Activated CD4-positive, CD25-positive, alpha-beta regulatory T cell treated with anti-CD3 and anti-CD28 coated beads, Interleukin-2, amount 50 U/mL, for 16 hours (primary cell): ENCODE measurements around the gene TNFRSF25.
"Not testable (repeated sequence)": the region's sequence is repeated elsewhere in the genome, so short reads cannot be mapped to it uniquely, and the experiment has no call there.

ENCODE experiments used
- DNase-seq: peaks from one replicate; pipeline ENCODE4 v3.0.0-alpha.2; 2020; ENCODE audit warnings: low read depth, low spot score

TNFRSF25 gene

DNA sequence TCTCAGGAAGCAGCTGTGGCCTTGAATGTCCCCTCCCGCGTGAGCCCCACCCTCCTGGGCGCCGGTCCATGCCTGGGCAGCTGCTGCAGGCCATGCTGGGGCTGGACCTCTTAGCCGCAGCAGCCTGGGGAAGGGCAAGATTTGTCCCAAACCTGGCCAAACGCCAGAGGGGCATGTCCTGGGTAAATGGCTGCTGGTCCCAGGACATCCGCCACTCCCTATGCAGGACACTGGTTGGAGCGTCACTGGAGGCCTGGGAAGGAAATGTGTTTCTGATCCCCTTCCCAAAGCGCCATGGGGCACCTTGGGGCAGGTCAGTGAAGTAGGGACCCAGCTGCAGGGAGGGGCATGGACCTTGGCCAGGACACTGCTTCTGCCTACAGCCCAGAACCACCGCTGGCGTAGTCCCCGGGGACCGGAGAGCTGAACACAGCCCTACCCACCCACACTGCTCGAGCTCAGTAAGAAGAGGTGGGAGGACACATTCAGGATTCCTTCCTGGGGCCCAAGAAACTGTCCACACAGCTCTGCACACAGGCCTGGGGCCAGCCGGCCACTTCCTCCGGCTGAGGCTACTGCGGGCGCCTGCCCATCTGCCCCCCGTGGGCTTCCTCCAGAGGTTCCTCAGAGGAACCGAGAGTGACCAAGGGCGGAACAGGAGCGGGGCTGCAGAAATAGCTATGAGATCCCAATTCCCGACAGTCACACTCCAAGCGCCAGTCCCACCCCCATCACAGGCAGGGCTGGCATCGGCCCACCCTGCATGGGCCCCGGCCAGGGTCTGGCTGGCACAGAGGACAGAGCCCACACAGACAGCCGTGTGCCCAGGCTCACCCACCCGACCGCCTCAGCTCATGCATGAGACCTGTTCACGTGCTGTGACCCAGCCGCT is 36.3 kb upstream of the TNFRSF25 start:
- DNase-seq: no peak

- DNase-seq: no peak
Measured at GRCh38 chr1:6501279-6501813, 35.4 kb upstream of the TNFRSF25 start.

- DNase-seq: no peak
Measured at GRCh38 chr1:6500544-6501278, 34.7 kb upstream of the TNFRSF25 start.

DNA sequence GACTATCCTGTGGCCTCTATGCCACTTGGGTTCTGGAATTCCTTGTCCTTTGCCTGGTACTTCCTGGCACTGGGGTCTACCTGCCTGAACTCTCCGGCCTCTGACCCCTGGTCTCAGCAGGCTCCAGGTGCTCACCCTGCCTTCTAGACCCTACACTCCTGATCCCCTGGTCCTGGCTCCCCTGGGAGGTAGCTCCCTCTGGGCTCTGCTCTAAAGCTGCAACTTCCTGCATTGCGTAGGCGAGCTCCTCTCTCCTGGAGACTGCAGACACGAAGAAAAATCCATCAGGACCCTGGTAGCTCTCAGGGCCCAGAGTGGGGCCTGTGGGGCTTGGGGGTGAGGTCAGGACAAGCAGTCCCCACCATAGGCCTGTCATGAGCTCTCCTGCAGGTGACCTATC is 33.3 kb upstream of the TNFRSF25 start:
- DNase-seq: no peak

- no peak for DNase-seq
Measured at GRCh38 chr1:6498576-6499111, 32.7 kb upstream of the TNFRSF25 start.

DNA sequence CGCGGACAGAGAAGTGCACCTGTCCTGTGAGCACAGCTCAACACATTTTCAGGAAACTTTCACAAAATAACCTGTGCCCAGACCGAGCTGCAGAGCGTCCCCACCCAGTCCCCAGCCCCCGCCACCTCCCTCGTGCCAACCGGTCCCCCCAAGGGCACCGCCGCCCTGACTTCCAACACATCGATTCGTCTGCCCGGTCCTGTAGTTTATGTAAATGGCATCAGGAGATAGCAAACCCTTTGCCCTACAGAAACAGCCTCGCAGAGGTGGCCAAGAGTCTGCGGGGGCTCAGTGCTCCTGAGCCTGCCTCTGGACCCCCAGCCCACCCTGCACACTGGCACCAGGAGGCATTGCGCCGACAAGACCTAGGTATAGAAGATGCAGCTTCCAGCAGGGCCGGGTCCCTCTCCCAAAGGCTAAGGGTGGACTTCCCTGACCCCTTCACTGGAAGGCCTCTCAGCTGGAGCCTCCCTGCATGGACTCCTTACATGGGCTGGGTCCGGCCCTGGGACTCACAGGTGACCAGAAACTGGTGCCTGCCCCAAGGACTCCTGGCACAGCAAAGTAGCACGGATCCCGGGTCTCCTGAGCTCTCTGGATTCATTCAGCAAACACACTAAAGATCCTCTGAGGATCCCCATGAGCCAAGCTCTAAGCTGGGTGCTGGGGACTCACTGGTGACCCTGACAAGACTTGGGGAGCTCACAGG is 32.0 kb upstream of the TNFRSF25 start:
- DNase-seq: no peak

GRCh38 chr1:6497215-6497866 is 31.4 kb upstream of the TNFRSF25 start:
- DNase-seq: no peak

DNA sequence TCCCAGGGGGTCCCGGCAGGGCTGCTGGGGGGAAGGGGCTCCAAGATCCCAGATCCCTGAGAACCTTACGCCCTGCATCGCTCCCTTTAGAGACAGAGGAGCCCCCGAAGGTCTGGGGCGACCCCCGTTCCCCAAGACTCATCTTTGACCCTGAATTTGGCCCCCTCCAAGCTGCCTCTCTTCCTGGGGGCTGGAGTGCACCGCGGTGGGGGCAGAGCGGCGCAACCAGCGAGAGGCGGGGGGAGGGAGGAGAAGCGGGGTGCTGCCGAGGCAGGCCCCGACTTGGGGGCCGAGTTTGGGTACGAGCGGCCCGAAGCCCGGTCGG is 30.9 kb upstream of the TNFRSF25 start:
- no peak for DNase-seq

GRCh38 chr1:6496365-6496721 is 30.4 kb upstream of the TNFRSF25 start:
- no peak for DNase-seq

DNA sequence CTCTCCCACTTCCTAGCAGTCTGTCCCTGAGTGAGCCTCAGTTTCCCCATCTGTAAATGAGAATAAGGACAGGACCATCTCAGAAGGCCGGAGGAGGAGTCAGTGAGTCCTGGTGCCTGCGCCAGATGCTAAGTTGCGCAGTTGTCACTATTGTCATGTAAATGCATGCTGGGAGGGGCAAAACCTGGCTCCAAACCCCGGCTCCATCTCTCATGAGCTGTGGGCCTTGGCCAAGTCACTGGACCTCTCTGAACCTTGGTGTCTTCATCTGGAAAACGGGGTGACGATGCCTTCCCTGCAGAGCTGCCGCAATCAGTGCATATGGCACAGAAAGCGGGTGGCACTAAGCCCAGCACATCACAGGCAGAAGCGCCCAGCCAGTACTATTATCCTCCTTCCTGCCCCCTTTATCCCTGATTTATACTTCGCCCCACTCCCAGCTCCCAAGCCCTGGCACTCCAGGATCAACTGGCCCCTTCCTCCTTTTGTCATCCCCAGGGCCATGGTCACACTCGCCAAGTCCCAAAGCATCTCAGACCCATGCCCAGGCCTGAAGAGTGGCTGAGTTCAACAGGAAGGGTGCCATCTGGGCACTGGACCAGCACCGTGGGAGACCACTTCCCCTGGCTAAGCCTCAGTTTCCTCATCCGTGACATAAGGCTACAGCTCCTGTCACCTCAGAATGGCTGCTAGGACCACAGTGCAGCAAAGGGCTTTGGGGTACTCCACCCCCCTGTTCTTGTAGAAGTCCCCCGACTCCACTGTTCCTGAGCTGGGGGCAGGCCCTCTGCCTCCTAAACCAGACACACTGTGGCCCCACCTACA is 29.8 kb upstream of the TNFRSF25 start:
- no peak for DNase-seq

GRCh38 chr1:6495041-6495441 is 29.1 kb upstream of the TNFRSF25 start:
- no peak for DNase-seq

- no peak for DNase-seq
Measured at GRCh38 chr1:6494627-6495026, 28.7 kb upstream of the TNFRSF25 start.

- not testable (repeated sequence) for DNase-seq
Measured at GRCh38 chr1:6493834-6494223, 27.9 kb upstream of the TNFRSF25 start.

DNA sequence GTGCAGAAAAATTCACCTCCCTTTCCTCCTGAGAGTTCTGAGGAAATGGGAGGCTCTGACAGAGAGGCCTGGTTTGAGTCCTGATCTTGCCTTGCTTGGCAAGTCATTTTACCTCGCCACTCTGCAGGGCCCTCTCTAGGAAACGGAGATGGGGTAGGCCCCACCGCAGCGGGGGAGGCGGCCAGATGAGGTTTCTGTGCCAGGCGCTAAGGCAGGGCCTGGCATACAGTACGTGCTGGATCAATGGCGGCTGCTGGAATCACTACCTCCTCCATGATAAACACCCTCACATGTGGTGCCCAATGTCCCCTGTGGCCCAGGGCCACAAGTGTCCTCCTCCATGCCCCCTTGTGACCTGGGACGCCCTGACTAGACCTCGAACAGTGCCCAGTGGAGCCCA is 26.0 kb upstream of the TNFRSF25 start:
- no peak for DNase-seq

GRCh38 chr1:6491480-6491962 is 25.5 kb upstream of the TNFRSF25 start, which contains the start of gene PLEKHG5:
TSS of gene PLEKHG5 (minus strand) at chr1:6491667. CDS start at chr1:6477571, 14,096 bp downstream.
- DNase-seq: no peak

DNA sequence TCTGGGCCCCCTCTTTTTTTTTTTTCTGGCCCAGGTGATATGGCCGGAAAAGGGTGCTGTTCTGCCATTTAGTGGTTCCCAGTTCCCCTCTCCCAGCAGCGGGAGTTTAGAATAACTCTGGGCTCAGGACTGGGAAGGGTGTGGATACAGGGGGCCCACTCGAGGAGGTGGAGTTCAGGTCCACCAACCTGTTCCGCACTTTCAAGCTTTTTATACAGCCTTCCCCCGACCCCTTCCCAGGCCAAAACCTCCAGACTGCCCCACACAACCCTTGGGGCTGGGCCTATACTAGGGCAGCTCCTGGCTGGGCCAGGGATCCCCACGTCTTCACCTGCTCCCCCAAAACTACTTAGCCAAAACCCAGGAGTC is 25.1 kb upstream of the TNFRSF25 start:
- DNase-seq: no peak

- DNase-seq: no peak
Measured at GRCh38 chr1:6490181-6491080, 24.5 kb upstream of the TNFRSF25 start.

GRCh38 chr1:6489799-6490180 is 23.8 kb upstream of the TNFRSF25 start:
- peak; percentile 56 for DNase-seq

DNA sequence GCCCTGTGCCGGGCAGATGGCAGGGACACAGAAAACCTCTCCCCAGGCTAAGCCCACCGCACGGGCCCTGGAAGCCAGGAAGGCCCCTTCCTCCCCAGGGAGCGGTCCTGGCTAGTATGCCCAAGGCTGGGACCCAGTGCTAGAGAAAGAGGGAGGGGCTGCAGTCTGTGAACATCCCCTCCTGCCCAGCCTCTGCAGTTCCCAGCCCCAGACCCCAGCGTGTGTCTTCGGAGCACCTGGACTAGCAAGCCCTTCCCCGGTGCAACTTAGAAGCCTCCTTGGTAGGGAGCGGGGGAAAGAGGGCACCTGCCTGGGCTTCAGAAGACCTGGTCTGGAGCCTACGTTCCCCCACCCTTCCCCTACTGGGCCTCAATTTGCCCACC is 23.4 kb upstream of the TNFRSF25 start:
- no peak for DNase-seq
